ENCODE measurements around the gene PCLO. TPM values are rescaled to one million over a fixed set of nuclear protein-coding genes. Genes with fewer than 3 reads are reported as not detected.

The PCLO gene
- total and polyA plus RNA-seq, 9 of the 15 experiments (the other 6 are each of a cell fraction or from before 2014, with no cell fraction given): under 0.01 to 0.01 TPM; not detected in 7

GRCh38 chr7:83055197-83055596 lies 107.5 kb downstream of the PCLO start:
- Histone ChIP-seq H3K27ac (ENCODE audit: extremely low read depth, low read depth, low read length) (no peak overlapping the region), H3K4me1 (replicated peaks in 1 of 2; ENCODE audit: control insufficient read depth in 2 of 2, insufficient read depth in 2 of 2, low read length in 2 of 2) (no peaks in the 10 kb centered on the region), H3K9ac (ENCODE audit: insufficient read depth in 1 of 2, low read depth in 2 of 2, low read length in 2 of 2) (no peak overlapping the region), H3K4me2 (ENCODE audit: insufficient read depth, low read length) (no peak overlapping the region), H2AFZ (ENCODE audit: low read depth, low read length) (no peak overlapping the region), H3K9me3 (replicated peaks; ENCODE audit: control insufficient read depth, insufficient read depth, low read depth, low read length) (no peaks in the 10 kb centered on the region; the same call in 1 of the 2 replicates), H3K4me3 (no peak overlapping the region), H3K27me3 (ENCODE audit: control insufficient read depth in 2 of 2, insufficient read depth in 2 of 2, low read length in 2 of 2) (no peaks in the 10 kb centered on the region), H4K20me1 (replicated peaks; ENCODE audit: control insufficient read depth, insufficient read depth, low read length) (no peaks in the 10 kb centered on the region), H3K9me1 (ENCODE audit: control insufficient read depth, insufficient read depth, low read length) (no peaks in the 10 kb centered on the region), H3K36me3 (ENCODE audit: control insufficient read depth, insufficient read depth, low read length) (no peaks in the 10 kb centered on the region), H3K79me2 (ENCODE audit: control insufficient read depth, insufficient read depth, low read length) (no peaks in the 10 kb centered on the region)
- BruUV-seq (replicated peaks): no TSS peak
- DNase-seq (ENCODE audit: extremely low read depth in 1 of 4, low spot score in 3 of 4): no peak
- ATAC-seq: no peak
- ChIA-PET CTCF (ENCODE audit: low intra/inter-chr PET ratio) (no interaction called here), POLR2A (no interaction called here)
- FAIRE-seq: no peak
- intact Hi-C loops (cut with micrococcal nuclease): no loop called here
- TF ChIP-seq TAF15 (IDR thresholded peaks at IDR 0.05; ENCODE audit: low read depth, low read length) (no peak), ZNF212 (CRISPR knock-in tag; IDR thresholded peaks at IDR 0.05) (no peak), ZBTB8A (IDR thresholded peaks at IDR 0.05; ENCODE audit: partially characterized antibody) (no peak), ZBTB17 (CRISPR knock-in tag; IDR thresholded peaks at IDR 0.05) (no peak), ZNF75A (CRISPR knock-in tag; IDR thresholded peaks at IDR 0.05) (no peak), ZC3H11A (IDR thresholded peaks at IDR 0.05; ENCODE audit: low read depth, low read length) (no peak), MAFK (IDR thresholded peaks at IDR 0.05; ENCODE audit: low read length) (no peak), RBM22 (IDR thresholded peaks at IDR 0.05; ENCODE audit: low read depth, low read length, poor library complexity, severe bottlenecking) (no peak), SAP30 (IDR thresholded peaks at IDR 0.05; ENCODE audit: borderline replicate concordance, insufficient read depth, low read depth, low read length, poor library complexity, severe bottlenecking) (no peak)
- in situ Hi-C loops (cut with MboI): no loop called here
- 0% methylated on average over 2 of the region's 2 CpGs for WGBS (ENCODE audit: insufficient coverage, low coverage, missing lambda C conversion rate)
